Midbrain (tissue), 1 donor: Measurements from ENCODE around the gene IL15.

Experiments used
- DNase-seq: peaks from one replicate; lab custom pipeline; 2025; lab: John Stamatoyannopoulos, UW

Gene IL15

DNA sequence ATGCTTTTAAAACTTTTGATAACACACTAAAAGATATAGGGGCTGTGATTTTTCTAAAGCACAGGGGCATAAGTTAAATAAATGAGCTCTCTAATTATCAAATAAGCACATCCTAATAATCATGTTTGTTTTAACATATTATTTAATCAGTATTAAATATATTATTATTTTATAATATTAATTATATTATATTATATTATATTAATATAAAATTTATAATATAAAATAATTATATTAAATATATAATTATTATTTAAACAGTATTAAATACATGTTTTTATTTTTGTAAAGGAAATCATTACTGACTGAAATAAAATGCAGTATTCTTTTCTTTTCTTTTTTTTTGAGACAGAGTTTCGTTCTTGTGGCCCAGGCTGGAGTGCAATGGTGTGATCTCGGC lies 136.5 kb downstream of the IL15 start:
- no peak for DNase-seq

DNA sequence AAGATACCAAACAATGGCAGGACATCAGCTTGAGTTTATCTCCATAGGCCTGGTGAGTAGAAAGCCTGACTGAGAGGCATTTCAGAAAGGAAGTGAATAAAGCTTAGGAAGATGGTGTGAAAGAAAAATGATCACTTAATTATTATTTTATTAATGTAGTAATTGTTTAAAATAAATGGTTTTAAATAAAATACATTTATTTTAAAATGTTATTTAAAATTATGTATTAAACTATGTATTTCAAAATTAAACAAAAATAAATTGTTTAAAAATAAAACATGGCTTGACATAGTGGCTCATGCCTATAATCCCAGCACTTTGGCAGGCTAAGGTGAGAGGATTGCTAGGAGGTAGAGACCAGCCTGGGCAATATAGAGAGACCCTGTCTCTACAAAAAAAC lies 145.8 kb downstream of the IL15 start:
- no peak for DNase-seq
